Measurements from ENCODE around the gene TBL3.

GRCh38 chr16:1965396-1966001, 6.4 kb upstream of the TBL3 start:
- no peak for TF ChIP-seq IRF2 (CRISPR knock-in tag; IDR thresholded peaks at IDR 0.05; ENCODE audit: borderline replicate concordance, low read depth)
- TF ChIP-seq CTCF (IDR thresholded peaks at IDR 0.05) = no peak
- TF ChIP-seq ETV6 (CRISPR knock-in tag; IDR thresholded peaks at IDR 0.05) = no peak
- no peak for TF ChIP-seq PRRX2 (CRISPR knock-in tag; IDR thresholded peaks at IDR 0.05)
- no peak for TF ChIP-seq USF1 (CRISPR knock-in tag; IDR thresholded peaks at IDR 0.05)
- no peak for TF ChIP-seq MLX (CRISPR knock-in tag; IDR thresholded peaks at IDR 0.05)
- TF ChIP-seq HMGXB4 (CRISPR knock-in tag; IDR thresholded peaks at IDR 0.05) = no peak
- TF ChIP-seq SP1 (CRISPR knock-in tag; conservative IDR thresholded peaks at IDR 0.05) = no peak
- TF ChIP-seq ZNF219 (CRISPR knock-in tag; IDR thresholded peaks at IDR 0.05; ENCODE audit: borderline replicate concordance) = no peak
- TF ChIP-seq GABPB1 (CRISPR knock-in tag; IDR thresholded peaks at IDR 0.05) = no peak
